Measurements from ENCODE around the gene ACTR1A.

Gene ACTR1A

DNA sequence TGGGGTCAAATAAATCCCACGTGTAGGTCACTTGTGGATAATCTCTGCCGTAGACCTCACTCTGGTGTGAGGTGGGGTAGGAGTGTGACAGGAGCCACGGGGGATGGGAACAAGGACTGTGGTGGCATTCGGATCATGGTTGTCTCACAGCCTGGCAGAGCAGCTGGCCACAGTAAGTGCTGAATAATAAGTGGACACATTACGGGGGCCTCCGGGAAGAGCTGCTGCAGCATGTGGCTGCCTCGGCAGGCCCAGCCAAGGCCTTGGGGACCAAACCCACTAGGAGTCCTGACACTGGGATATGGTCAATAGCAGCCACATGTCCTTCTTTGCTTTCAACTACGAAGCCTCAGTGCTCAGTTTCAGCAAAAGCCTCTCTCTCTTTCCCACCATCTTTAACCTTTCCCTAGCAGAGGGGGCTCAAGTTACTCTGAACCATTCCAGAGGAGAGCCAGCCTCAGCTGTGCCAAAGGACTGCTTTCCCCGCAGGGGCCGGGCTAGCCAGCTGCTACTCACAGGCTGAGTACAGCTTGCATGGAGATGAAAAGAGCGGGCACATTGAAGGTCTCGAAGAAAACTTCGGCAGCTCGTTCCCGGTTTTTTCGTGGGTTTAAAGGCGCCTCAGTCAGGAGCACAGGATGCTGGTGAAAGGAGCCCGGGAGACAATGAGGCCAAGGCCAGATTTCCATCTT lies 17.3 kb downstream of the ACTR1A start:
- H3K27ac ChIP-seq, result no peak overlapping the region
- H3K36me3 ChIP-seq (replicated peaks), result peaks cover 92% of the 10 kb centered on the region
- DNase-seq, result no peak
- no peak overlapping the region for H3K4me3 ChIP-seq (ENCODE audit: low read depth, low read length)
- in situ Hi-C loops (cut with HindIII; ENCODE audit: low pct_ligation_motif_present, low sequenced_read_pairs), result no loop called here
- H3K27me3 ChIP-seq (replicated peaks), result no peaks in the 10 kb centered on the region
- TF ChIP-seq, protein P1, sequence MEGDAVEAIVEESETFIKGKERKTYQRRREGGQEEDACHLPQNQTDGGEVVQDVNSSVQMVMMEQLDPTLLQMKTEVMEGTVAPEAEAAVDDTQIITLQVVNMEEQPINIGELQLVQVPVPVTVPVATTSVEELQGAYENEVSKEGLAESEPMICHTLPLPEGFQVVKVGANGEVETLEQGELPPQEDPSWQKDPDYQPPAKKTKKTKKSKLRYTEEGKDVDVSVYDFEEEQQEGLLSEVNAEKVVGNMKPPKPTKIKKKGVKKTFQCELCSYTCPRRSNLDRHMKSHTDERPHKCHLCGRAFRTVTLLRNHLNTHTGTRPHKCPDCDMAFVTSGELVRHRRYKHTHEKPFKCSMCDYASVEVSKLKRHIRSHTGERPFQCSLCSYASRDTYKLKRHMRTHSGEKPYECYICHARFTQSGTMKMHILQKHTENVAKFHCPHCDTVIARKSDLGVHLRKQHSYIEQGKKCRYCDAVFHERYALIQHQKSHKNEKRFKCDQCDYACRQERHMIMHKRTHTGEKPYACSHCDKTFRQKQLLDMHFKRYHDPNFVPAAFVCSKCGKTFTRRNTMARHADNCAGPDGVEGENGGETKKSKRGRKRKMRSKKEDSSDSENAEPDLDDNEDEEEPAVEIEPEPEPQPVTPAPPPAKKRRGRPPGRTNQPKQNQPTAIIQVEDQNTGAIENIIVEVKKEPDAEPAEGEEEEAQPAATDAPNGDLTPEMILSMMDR (IDR thresholded peaks at IDR 0.05; ENCODE audit: low read depth, low read length, missing control alignments), result no peak

GRCh38 chr10:102484021-102484420 lies 18.5 kb downstream of the ACTR1A start:
- in situ Hi-C loops (cut with HindIII; ENCODE audit: low pct_ligation_motif_present, low sequenced_read_pairs), result no loop called here
- no peaks in the 10 kb centered on the region for H3K27me3 ChIP-seq (replicated peaks)
- no peak for DNase-seq
- H3K4me3 ChIP-seq (ENCODE audit: low read depth, low read length), result no peak overlapping the region
- TF ChIP-seq, protein P1 (IDR thresholded peaks at IDR 0.05; ENCODE audit: low read depth, low read length, missing control alignments), result no peak
- no peak overlapping the region for H3K27ac ChIP-seq
- peaks cover 94% of the 10 kb centered on the region for H3K36me3 ChIP-seq (replicated peaks)

DNA sequence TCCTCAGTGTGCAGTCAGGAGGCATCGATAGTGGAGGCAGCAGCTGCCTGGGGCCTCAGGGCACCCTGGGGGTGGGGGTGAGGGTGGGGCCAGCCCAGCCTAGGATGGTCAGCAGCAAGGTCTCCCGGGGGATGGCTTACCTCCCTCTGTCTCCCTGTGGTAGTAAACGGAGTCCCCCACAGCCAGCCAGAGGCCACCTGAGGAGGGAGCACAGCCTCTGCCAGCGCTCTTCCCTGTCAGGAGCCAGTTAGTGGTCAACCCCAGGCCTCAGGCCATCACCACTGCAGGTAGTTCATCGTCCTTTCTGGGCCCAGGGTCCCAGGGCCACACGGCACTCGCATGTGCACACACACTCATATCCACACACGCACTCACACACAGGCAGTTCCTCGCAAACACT lies 22.1 kb downstream of the ACTR1A start:
- in situ Hi-C loops (cut with HindIII; ENCODE audit: low pct_ligation_motif_present, low sequenced_read_pairs), result no loop called here
- Histone ChIP-seq H3K36me3 (replicated peaks) (peaks cover 66% of the 10 kb centered on the region), H3K27ac (no peak overlapping the region), H3K27me3 (replicated peaks) (no peaks in the 10 kb centered on the region), H3K4me3 (ENCODE audit: low read depth, low read length) (no peak overlapping the region)
- TF ChIP-seq, protein P1 (IDR thresholded peaks at IDR 0.05; ENCODE audit: low read depth, low read length, missing control alignments), result no peak
- DNase-seq, result no peak

DNA sequence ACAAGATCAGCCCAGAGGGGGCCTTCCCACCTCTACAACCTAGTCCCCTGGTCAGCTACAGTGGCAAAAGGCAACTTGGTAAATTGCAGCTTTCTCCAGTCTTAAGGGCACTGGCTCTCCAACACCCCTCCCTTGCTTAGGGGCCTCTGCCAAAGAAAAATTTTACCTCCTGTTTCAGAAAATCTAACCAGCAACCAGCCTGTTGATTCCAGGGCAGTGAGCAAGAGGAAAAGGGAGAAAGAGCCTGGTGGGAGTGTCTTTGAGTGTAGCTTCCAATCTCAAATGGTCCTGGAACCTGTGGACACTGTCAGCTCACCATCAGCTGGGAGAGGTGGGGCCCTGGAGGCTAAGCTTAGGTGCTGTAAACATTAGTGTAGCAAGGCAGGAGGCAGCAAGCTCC lies 22.9 kb downstream of the ACTR1A start:
- in situ Hi-C loops (cut with HindIII; ENCODE audit: low pct_ligation_motif_present, low sequenced_read_pairs), result no loop called here
- H3K4me3 ChIP-seq (ENCODE audit: low read depth, low read length), result no peak overlapping the region
- H3K36me3 ChIP-seq (replicated peaks), result peaks cover 59% of the 10 kb centered on the region
- no peak overlapping the region for H3K27ac ChIP-seq
- no peak for DNase-seq
- TF ChIP-seq, protein P1 (IDR thresholded peaks at IDR 0.05; ENCODE audit: low read depth, low read length, missing control alignments), result no peak
- no peaks in the 10 kb centered on the region for H3K27me3 ChIP-seq (replicated peaks)

DNA sequence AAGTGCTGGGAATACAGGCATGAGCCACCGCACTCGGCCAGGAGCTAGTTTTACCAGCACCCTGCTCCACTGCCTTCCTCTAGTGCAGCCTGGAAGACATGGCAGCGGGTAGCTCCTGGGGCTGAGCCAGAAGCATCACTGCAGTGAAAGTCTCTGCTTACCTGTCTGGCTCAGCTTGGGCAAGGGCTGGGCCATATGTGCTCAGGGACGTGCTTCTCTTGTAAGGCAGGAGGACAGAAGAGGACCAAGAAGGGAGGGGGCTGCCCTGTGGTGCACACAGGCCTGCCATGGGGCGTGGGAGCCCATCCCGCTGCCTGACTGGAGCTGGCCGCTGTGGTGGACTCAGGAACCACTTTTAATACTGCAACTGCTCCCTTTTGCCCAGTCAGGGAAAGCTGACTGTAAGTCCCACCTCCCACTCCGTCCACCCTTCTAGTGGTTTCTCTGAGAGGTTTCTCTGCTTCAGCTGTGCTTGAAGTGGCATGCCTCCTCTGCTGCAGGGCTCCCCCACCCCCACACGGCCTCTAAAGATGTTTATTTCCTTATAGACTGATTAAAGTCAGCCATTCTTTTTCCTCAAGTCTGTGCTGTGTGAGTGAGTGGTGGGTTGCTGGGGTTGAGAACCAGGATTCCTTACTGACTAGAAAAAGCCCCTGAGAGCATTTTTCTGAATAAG lies 25.9 kb downstream of the ACTR1A start:
- no peak overlapping the region for H3K27ac ChIP-seq
- DNase-seq, result no peak
- in situ Hi-C loops (cut with HindIII; ENCODE audit: low pct_ligation_motif_present, low sequenced_read_pairs), result no loop called here
- TF ChIP-seq, protein P1 (IDR thresholded peaks at IDR 0.05; ENCODE audit: low read depth, low read length, missing control alignments), result no peak
- H3K27me3 ChIP-seq (replicated peaks), result no peaks in the 10 kb centered on the region
- peaks cover 28% of the 10 kb centered on the region for H3K36me3 ChIP-seq (replicated peaks)
- H3K4me3 ChIP-seq (ENCODE audit: low read depth, low read length), result no peak overlapping the region

Measured in brain microvascular endothelial cell (primary cell).